H9 (cell line): ENCODE measurements around the gene GOT2. TPM values are rescaled to one million over a fixed set of nuclear protein-coding genes. Genes with fewer than 3 reads are reported as not detected.

Experiments used
- DNase-seq: peaks from one replicate; pipeline ENCODE4 v3.0.0-alpha.2; 2017
- H2AFZ ChIP-seq: one replicate; pipeline ENCODE4 v1.6.1; 2013; ENCODE audit warnings: mild to moderate bottlenecking, low read length, control low read depth, moderate library complexity
- H2AK5ac ChIP-seq: 2 replicates; pipeline ENCODE4 v1.6.1; 2013; ENCODE audit warnings: low read length, control low read depth, mixed read lengths; ENCODE audit not compliant: insufficient read length
- H2BK120ac ChIP-seq: one replicate; pipeline ENCODE4 v1.6.1; 2013; ENCODE audit warnings: low read depth, mild to moderate bottlenecking, low read length, control low read depth, inconsistent platforms; ENCODE audit not compliant: poor library complexity, severe bottlenecking
- H2BK12ac ChIP-seq: 2 replicates; pipeline ENCODE4 v1.6.1; 2013; ENCODE audit warnings: low read length, control low read depth, mixed read lengths, low read depth; ENCODE audit not compliant: insufficient read length
- H2BK15ac ChIP-seq: 2 replicates; pipeline ENCODE4 v1.6.1; 2013; ENCODE audit warnings: low read depth, low read length, control low read depth
- H2BK20ac ChIP-seq: one replicate; pipeline ENCODE4 v1.6.1; 2013; ENCODE audit warnings: low read depth, mild to moderate bottlenecking, low read length, control low read depth, inconsistent platforms; ENCODE audit not compliant: poor library complexity, severe bottlenecking
- H2BK5ac ChIP-seq: 2 replicates; pipeline ENCODE4 v1.6.1; 2013; ENCODE audit warnings: low read length, control low read depth, mixed read lengths; ENCODE audit not compliant: insufficient read length
- H3K14ac ChIP-seq: 2 replicates; pipeline ENCODE4 v1.6.1; 2013; ENCODE audit warnings: low read length, control low read depth; ENCODE audit not compliant: insufficient read depth
- H3K18ac ChIP-seq: 2 replicates; pipeline ENCODE4 v1.6.1; 2013; ENCODE audit warnings: low read depth, mild to moderate bottlenecking, mixed read lengths, low read length, control low read depth; ENCODE audit not compliant: insufficient read length
- H3K23ac ChIP-seq: 2 replicates; pipeline ENCODE4 v1.6.1; 2013; ENCODE audit warnings: low read length, control low read depth, mixed read lengths, low read depth; ENCODE audit not compliant: insufficient read length
- H3K23me2 ChIP-seq: 2 replicates; pipeline ENCODE4 v1.6.1; 2013; ENCODE audit warnings: low read depth, mild to moderate bottlenecking, mixed read lengths, low read length, control low read depth; ENCODE audit not compliant: insufficient read length, poor library complexity, severe bottlenecking
- H3K27ac ChIP-seq: 2 replicates; pipeline ENCODE4 v1.5.1; 2013; ENCODE audit warnings: low read length, control low read depth, mixed read lengths, low read depth; ENCODE audit not compliant: insufficient read length
- H3K27me3 ChIP-seq: 2 replicates; pipeline ENCODE4 v1.6.1; 2013; ENCODE audit warnings: low read length, control low read depth, inconsistent platforms; ENCODE audit not compliant: insufficient read depth
- H3K4ac ChIP-seq: 2 replicates; pipeline ENCODE4 v1.6.1; 2013; ENCODE audit warnings: low read depth, mild to moderate bottlenecking, control low read depth, inconsistent platforms, low read length, moderate library complexity
- H3K4me1 ChIP-seq: 2 replicates; pipeline ENCODE4 v1.6.1; 2013; ENCODE audit warnings: low read length, control low read depth, inconsistent platforms; ENCODE audit not compliant: insufficient read depth
- H3K4me2 ChIP-seq: 2 replicates; pipeline ENCODE4 v1.6.1; 2013; ENCODE audit warnings: low read length, control low read depth, mixed read lengths; ENCODE audit not compliant: insufficient read length, insufficient read depth
- H3K56ac ChIP-seq: 2 replicates; pipeline ENCODE4 v1.6.1; 2013; ENCODE audit warnings: low read depth, mild to moderate bottlenecking, mixed read lengths, low read length, control low read depth; ENCODE audit not compliant: insufficient read length
- H3K79me1 ChIP-seq: 2 replicates; pipeline ENCODE4 v1.6.1; 2013; ENCODE audit warnings: low read depth, mild to moderate bottlenecking, moderate library complexity, low read length, control low read depth, inconsistent platforms; ENCODE audit not compliant: insufficient read depth, poor library complexity, severe bottlenecking
- H3K79me2 ChIP-seq: 2 replicates; pipeline ENCODE4 v1.6.1; 2013; ENCODE audit warnings: low read length, control low read depth, inconsistent platforms; ENCODE audit not compliant: insufficient read depth
- H3K9ac ChIP-seq: 2 replicates; pipeline ENCODE4 v1.6.1; 2013; ENCODE audit warnings: low read length, control low read depth, mixed read lengths; ENCODE audit not compliant: insufficient read length; ENCODE audit errors: extremely low read depth
- H3K9me3 ChIP-seq: one replicate; pipeline ENCODE4 v1.6.1; 2013; ENCODE audit warnings: low read depth, low read length, inconsistent platforms; ENCODE audit not compliant: control insufficient read depth
- H3T11ph ChIP-seq: one replicate; pipeline ENCODE4 v1.6.1; 2013; ENCODE audit warnings: mild to moderate bottlenecking, low read length, control low read depth, inconsistent platforms
- H4K20me1 ChIP-seq: one replicate; pipeline ENCODE4 v1.6.1; 2013; ENCODE audit not compliant: control insufficient read depth, insufficient read length, insufficient read depth
- H4K5ac ChIP-seq: 2 replicates; pipeline ENCODE4 v1.6.1; 2013; ENCODE audit warnings: low read depth, mild to moderate bottlenecking, mixed read lengths, low read length, control low read depth; ENCODE audit not compliant: insufficient read length
- H4K8ac ChIP-seq: replicated peaks from 2 replicates; pipeline ENCODE4 v1.6.1; 2013; ENCODE audit warnings: low read length, control low read depth, mixed read lengths, low read depth; ENCODE audit not compliant: insufficient read length
- H4K91ac ChIP-seq: 2 replicates; pipeline ENCODE4 v1.6.1; 2013; ENCODE audit warnings: low read depth, mild to moderate bottlenecking, moderate library complexity, mixed read lengths, low read length, control low read depth; ENCODE audit not compliant: insufficient read length
- H3K27ac Mint-ChIP-seq, 3 experiments: 2 replicates in 2 of 3; 3 replicates in 1 of 3; pipeline ENCODE4 v1.8.0; 2020 to 2021; ENCODE audit warnings: mixed read lengths in 3 of 3, mild to moderate bottlenecking in 1 of 3, moderate library complexity in 1 of 3
- H3K27me3 Mint-ChIP-seq: 2 replicates; pipeline ENCODE4 v1.8.0; 2021; ENCODE audit warnings: low read depth, mild to moderate bottlenecking, moderate library complexity, mixed read lengths
- H3K36me3 Mint-ChIP-seq, 3 experiments: 2 replicates in 2 of 3; 3 replicates in 1 of 3; pipeline ENCODE4 v1.8.0; 2020 to 2021; ENCODE audit warnings: low read depth in 3 of 3, mixed read lengths in 3 of 3; ENCODE audit not compliant: insufficient read depth in 1 of 3
- H3K4me1 Mint-ChIP-seq, 2 experiments: 2 replicates each; pipeline ENCODE4 v1.8.0; 2020; ENCODE audit warnings: mixed read lengths in 2 of 2
- H3K4me3 Mint-ChIP-seq, 2 experiments: 2 replicates in 1 of 2; 3 replicates in 1 of 2; pipeline ENCODE4 v1.8.0; 2020 to 2021; ENCODE audit warnings: mild to moderate bottlenecking in 2 of 2, mixed read lengths in 2 of 2, moderate library complexity in 1 of 2
- H3K9me3 Mint-ChIP-seq, 2 experiments: 2 replicates in 1 of 2; 3 replicates in 1 of 2; pipeline ENCODE4 v1.8.0; 2020; ENCODE audit warnings: mild to moderate bottlenecking in 2 of 2, mixed read lengths in 2 of 2, moderate library complexity in 1 of 2
- CTCF ChIP-seq: fragments of 200-600 bp; sonication (generic); conservative IDR thresholded peaks from 3 replicates; pipeline ENCODE4 v1.8.0; 2021; ENCODE audit warnings: antibody characterized with exemption, mild to moderate bottlenecking
- WGBS: extraction: QIAGEN DNeasy Blood & Tissue Kit; methylation state at CpG from one replicate; pipeline ENCODE4 v1.1.7; 2013; ENCODE audit warnings: missing lambda C conversion rate, low lambda C conversion rate, mixed read lengths; ENCODE audit not compliant: insufficient read length; ENCODE audit errors: extremely low coverage; 5-methylcytosine and 5-hydroxymethylcytosine counted together
- total RNA-seq: library from RNA; stranded (reverse); gene quantifications from 2 replicates; pipeline ENCODE4 v1.2.1, GENCODE V29; 2021

GOT2 gene
- total RNA-seq, 1 experiment from 2014 or later: 148 TPM

GRCh38 chr16:58733248-58733670 lies 857 bp downstream of the GOT2 start:
- Mint-ChIP-seq H3K4me3 (peak overlapping the region; percentile 91 to 100), H3K27ac (peak overlapping the region; percentile 4 to 74 (median 52); a peak in 5 of 7 replicates), H3K4me1 (peaks cover 20 to 27% of the 10 kb centered on the region in 2 experiments), H3K36me3 (peaks cover 5 to 14% (median 8%) of the 10 kb centered on the region in 3 experiments; a peak in 5 of 7 replicates), H3K9me3 (no peaks in the 10 kb centered on the region), H3K27me3 (no peaks in the 10 kb centered on the region; the same call in 1 of the 2 replicates)
- H3K27me3 ChIP-seq: no peaks in the 10 kb centered on the region
- no peak overlapping the region for H3K56ac ChIP-seq
- H3K4me2 ChIP-seq: peak overlapping the region; percentile 83
- no peak overlapping the region for H4K8ac ChIP-seq
- no peak overlapping the region for H4K5ac ChIP-seq
- H3K14ac ChIP-seq: peak overlapping the region; percentile 30; the same call in 1 of the 2 replicates
- H2AK5ac ChIP-seq: no peak overlapping the region
- H3K79me2 ChIP-seq: peaks cover 30% of the 10 kb centered on the region; the same call in 1 of the 2 replicates
- H3K23ac ChIP-seq: no peak overlapping the region
- H2AFZ ChIP-seq: no peak overlapping the region
- H2BK120ac ChIP-seq: no peak overlapping the region
- H3K18ac ChIP-seq: no peak overlapping the region
- DNase-seq: no peak
- peak overlapping the region; percentile 68 for H3K9ac ChIP-seq
- H3K27ac ChIP-seq: no peak overlapping the region
- H3K4ac ChIP-seq: no peak overlapping the region
- peaks cover 7% of the 10 kb centered on the region for H3K23me2 ChIP-seq
- no peak for TF ChIP-seq CTCF
- no CpG with 5 or more reads among the region's 23 CpGs for WGBS
- H3K4me1 ChIP-seq: peaks cover 3% of the 10 kb centered on the region; the same call in 1 of the 2 replicates
- no peak overlapping the region for H3T11ph ChIP-seq
- H4K20me1 ChIP-seq: no peaks in the 10 kb centered on the region
- H2BK5ac ChIP-seq: no peak overlapping the region
- H3K79me1 ChIP-seq: peaks cover 5% of the 10 kb centered on the region
- no peak overlapping the region for H2BK12ac ChIP-seq
- no peak overlapping the region for H4K91ac ChIP-seq
- no peaks in the 10 kb centered on the region for H3K9me3 ChIP-seq
- no peak overlapping the region for H2BK15ac ChIP-seq
- H2BK20ac ChIP-seq: no peak overlapping the region
